T-helper 9 cell (primary cell): Measurements from ENCODE around the gene ARID3C.
"Not testable (repeated sequence)": the region's sequence is repeated elsewhere in the genome, so short reads cannot be mapped to it uniquely, and the experiment has no call there.

ENCODE experiments used
- DNase-seq: peaks from one replicate; pipeline ENCODE4 v3.0.0-alpha.2; 2020

Gene ARID3C

GRCh38 chr9:34651876-34652601 is 23.2 kb upstream of the ARID3C start, which contains the start of gene IL11RA:
TSS of gene IL11RA (plus strand) at chr9:34652185. CDS start at chr9:34655218, 3,033 bp downstream.
- peak; percentile 13 for DNase-seq

- DNase-seq: no peak
Observed at GRCh38 chr9:34651321-34651720, 22.5 kb upstream of the ARID3C start.

- DNase-seq: no peak
Observed at GRCh38 chr9:34650816-34651215, 21.9 kb upstream of the ARID3C start.

- no peak for DNase-seq
Observed at GRCh38 chr9:34648673-34649072, 19.8 kb upstream of the ARID3C start.

GRCh38 chr9:34647651-34648050 is 18.8 kb upstream of the ARID3C start:
- no peak for DNase-seq

- DNase-seq: no peak
Observed at GRCh38 chr9:34647084-34647403, 18.2 kb upstream of the ARID3C start.

GRCh38 chr9:34646211-34647083 is 17.6 kb upstream of the ARID3C start, which contains the start of gene GALT:
TSS of gene GALT (plus strand) at chr9:34646675. CDS start at chr9:34646705, 30 bp downstream.
- DNase-seq: peak; percentile 97

GRCh38 chr9:34644766-34645314 is 16.0 kb upstream of the ARID3C start:
- DNase-seq: no peak

- no peak for DNase-seq
Observed at GRCh38 chr9:34642679-34643078, 13.8 kb upstream of the ARID3C start.

GRCh38 chr9:34639322-34639721 is 10.5 kb upstream of the ARID3C start:
- not testable (repeated sequence) for DNase-seq

- DNase-seq: no peak
Observed at GRCh38 chr9:34638138-34638445, 9.2 kb upstream of the ARID3C start.

GRCh38 chr9:34637356-34638137 is 8.7 kb upstream of the ARID3C start, which contains the start of gene SIGMAR1:
TSS of gene SIGMAR1 (minus strand) at chr9:34637787. CDS start at chr9:34637697, 90 bp downstream.
- peak; percentile 90 for DNase-seq

- DNase-seq: no peak
Observed at GRCh38 chr9:34636791-34637355, 8.0 kb upstream of the ARID3C start.

- DNase-seq: no peak
Observed at GRCh38 chr9:34635556-34635955, 6.7 kb upstream of the ARID3C start.

GRCh38 chr9:34634551-34635248 is 5.8 kb upstream of the ARID3C start:
- DNase-seq: no peak

- peak; percentile 72 for DNase-seq
Observed at GRCh38 chr9:34633851-34634550, 5.1 kb upstream of the ARID3C start.

GRCh38 chr9:34633166-34633565 is 4.3 kb upstream of the ARID3C start:
- DNase-seq: no peak

GRCh38 chr9:34630402-34631154 is 1.7 kb upstream of the ARID3C start:
- no peak for DNase-seq

GRCh38 chr9:34629491-34629808 is 584 bp upstream of the ARID3C start:
- no peak for DNase-seq
